ENCODE data around the gene CES5A. TPM values are rescaled to one million over a fixed set of nuclear protein-coding genes. Genes with fewer than 3 reads are reported as not detected.

CES5A gene
- total and polyA plus RNA-seq, 2 of the 8 experiments (the other 6 are each of a cell fraction or from before 2014, with no cell fraction given) = not detected

GRCh38 chr16:55853114-55853513, 22.1 kb downstream of the CES5A start:
- Histone ChIP-seq H3K36me3 (ENCODE audit: control insufficient read depth in 2 of 4, insufficient read depth in 4 of 4, low read length in 3 of 4) (no peaks in the 10 kb centered on the region), H4K8ac (ENCODE audit: extremely low read depth, insufficient read depth, low read length) (no peak overlapping the region), H2AFZ (ENCODE audit: low read length) (no peak overlapping the region), H3K27ac (ENCODE audit: low read depth, low read length) (no peak overlapping the region), H3K79me2 (ENCODE audit: control insufficient read depth in 1 of 2, insufficient read depth in 2 of 2, low read length in 2 of 2) (no peaks in the 10 kb centered on the region), H4K5ac (ENCODE audit: insufficient read length, low read depth, low read length) (no peak overlapping the region), H3K23ac (ENCODE audit: insufficient read length) (no peak overlapping the region), H4K20me1 (replicated peaks in 1 of 2; ENCODE audit: control insufficient read depth in 1 of 2, insufficient read depth in 2 of 2, low read length in 2 of 2) (no peaks in the 10 kb centered on the region), H3K4me3 (ENCODE audit: extremely low read depth in 1 of 4, insufficient read depth in 2 of 4, low read depth in 3 of 4, low read length in 4 of 4) (no peak overlapping the region), H3K4me2 (ENCODE audit: insufficient read depth in 1 of 2, low read depth in 2 of 2, low read length in 2 of 2) (no peak overlapping the region), H2AK5ac (ENCODE audit: low read depth, low read length) (no peak overlapping the region), H3K79me1 (ENCODE audit: low read depth, low read length) (no peaks in the 10 kb centered on the region), H3K9me3 (ENCODE audit: insufficient read depth in 2 of 2, low read depth in 1 of 2, low read length in 1 of 2) (no peaks in the 10 kb centered on the region), H3K18ac (ENCODE audit: extremely low read depth, low read length) (no peak overlapping the region), H3K27me3 (replicated peaks in 1 of 4; ENCODE audit: control insufficient read depth in 3 of 4, extremely low read depth in 1 of 4, insufficient read depth in 3 of 4, low read length in 3 of 4) (no peaks in the 10 kb centered on the region), H3K23me2 (ENCODE audit: low read depth, low read length) (no peaks in the 10 kb centered on the region; the same call in 1 of the 2 replicates), H2BK5ac (ENCODE audit: low read depth, low read length) (no peak overlapping the region), H2BK120ac (replicated peaks; ENCODE audit: low read depth, low read length) (no peak overlapping the region), H3K4me1 (replicated peaks in 1 of 4; ENCODE audit: control insufficient read depth in 3 of 4, insufficient read depth in 4 of 4, low read length in 3 of 4) (no peaks in the 10 kb centered on the region), H2BK20ac (ENCODE audit: low read length) (no peak overlapping the region), H3K9ac (replicated peaks in 1 of 4; ENCODE audit: extremely low read depth in 1 of 4, low read depth in 3 of 4, low read length in 3 of 4) (no peak overlapping the region), H3K56ac (replicated peaks; ENCODE audit: insufficient read length, low read depth, low read length) (no peak overlapping the region), H3K4ac (replicated peaks; ENCODE audit: insufficient read length, low read depth, low read length) (no peak overlapping the region), H2BK15ac (ENCODE audit: low read length) (no peak overlapping the region), H2BK12ac (ENCODE audit: low read depth, low read length) (no peak overlapping the region), H3K14ac (ENCODE audit: insufficient read length) (no peak overlapping the region), H4K91ac (replicated peaks; ENCODE audit: insufficient read length, low read length) (no peak overlapping the region)
- POLR2A ChIA-PET (ENCODE audit: partially characterized antibody) = no interaction called here
- CTCF ChIA-PET (ENCODE audit: partially characterized antibody) = no interaction called here
- DNase-seq (ENCODE audit: low read depth in 1 of 2, low spot score in 2 of 2) (no peak), FAIRE-seq (peak; percentile 39)
- 96% methylated on average over 3 of the region's 3 CpGs; no CpG with 5 or more reads in 1 of the 2 experiments for WGBS, 2 experiments (ENCODE audit: extremely low coverage in 1 of 2, insufficient coverage in 1 of 2, insufficient read length in 1 of 2, insufficient replicate concordance in 2 of 2, low coverage in 1 of 2, low lambda C conversion rate in 2 of 2, missing lambda C conversion rate in 1 of 2)
- no peak for TF ChIP-seq EZH2 (IDR thresholded peaks at IDR 0.05; ENCODE audit: low read depth, low read length, severe bottlenecking)
- no peak for TF ChIP-seq USF2 (IDR thresholded peaks at IDR 0.05; ENCODE audit: low read length)
- no peak for TF ChIP-seq EGR1 (IDR thresholded peaks at IDR 0.05; ENCODE audit: borderline replicate concordance, low read depth, low read length)
- no peak for TF ChIP-seq CEBPB (IDR thresholded peaks at IDR 0.05; ENCODE audit: low read depth, low read length)
- TF ChIP-seq SP4 (IDR thresholded peaks at IDR 0.05; ENCODE audit: low read length) = no peak
- TF ChIP-seq, protein P1, sequence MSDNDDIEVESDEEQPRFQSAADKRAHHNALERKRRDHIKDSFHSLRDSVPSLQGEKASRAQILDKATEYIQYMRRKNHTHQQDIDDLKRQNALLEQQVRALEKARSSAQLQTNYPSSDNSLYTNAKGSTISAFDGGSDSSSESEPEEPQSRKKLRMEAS (IDR thresholded peaks at IDR 0.05) = no peak
- no peak for TF ChIP-seq RNF2 (IDR thresholded peaks at IDR 0.05; ENCODE audit: borderline replicate concordance, low read depth, low read length, missing control alignments, poor library complexity, severe bottlenecking)
- TF ChIP-seq, protein P2, sequence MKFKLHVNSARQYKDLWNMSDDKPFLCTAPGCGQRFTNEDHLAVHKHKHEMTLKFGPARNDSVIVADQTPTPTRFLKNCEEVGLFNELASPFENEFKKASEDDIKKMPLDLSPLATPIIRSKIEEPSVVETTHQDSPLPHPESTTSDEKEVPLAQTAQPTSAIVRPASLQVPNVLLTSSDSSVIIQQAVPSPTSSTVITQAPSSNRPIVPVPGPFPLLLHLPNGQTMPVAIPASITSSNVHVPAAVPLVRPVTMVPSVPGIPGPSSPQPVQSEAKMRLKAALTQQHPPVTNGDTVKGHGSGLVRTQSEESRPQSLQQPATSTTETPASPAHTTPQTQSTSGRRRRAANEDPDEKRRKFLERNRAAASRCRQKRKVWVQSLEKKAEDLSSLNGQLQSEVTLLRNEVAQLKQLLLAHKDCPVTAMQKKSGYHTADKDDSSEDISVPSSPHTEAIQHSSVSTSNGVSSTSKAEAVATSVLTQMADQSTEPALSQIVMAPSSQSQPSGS (IDR thresholded peaks at IDR 0.05; ENCODE audit: low read length) = no peak
- no peak for TF ChIP-seq RBBP5 (IDR thresholded peaks at IDR 0.05; ENCODE audit: borderline replicate concordance, low read depth, low read length)
- no peak for TF ChIP-seq BRCA1 (IDR thresholded peaks at IDR 0.05; ENCODE audit: low read depth, low read length)
- TF ChIP-seq KDM4A (IDR thresholded peaks at IDR 0.05; ENCODE audit: low read depth, low read length, severe bottlenecking) = no peak
- TF ChIP-seq BACH1 (IDR thresholded peaks at IDR 0.05; ENCODE audit: low read length) = no peak

Data from H1 (cell line).